ENCODE measurements around the gene ARHGEF4. TPM values are rescaled to one million over a fixed set of nuclear protein-coding genes. Genes with fewer than 3 reads are reported as not detected.

The ARHGEF4 gene
- polyA plus RNA-seq, 1 donor (not counting 4 experiments of a cell fraction or from before 2014, with no cell fraction given), result 22.6 TPM

GRCh38 chr2:131011486-131011885 is 174.8 kb downstream of the ARHGEF4 start:
- H2AFZ ChIP-seq (ENCODE audit: control insufficient read depth, low read length), result no peak overlapping the region
- dilution Hi-C loops (cut with MboI; ENCODE audit: extremely low pct_ligation_motif_present, low sequenced_read_pairs), result no loop called here
- no peaks in the 10 kb centered on the region for H4K20me1 ChIP-seq (ENCODE audit: control insufficient read depth, extremely low read depth, insufficient read depth, low read length)
- DNase-seq (ENCODE audit: low read depth, low spot score) (no peak), FAIRE-seq (no peak)
- no peaks in the 10 kb centered on the region for H3K27me3 ChIP-seq (ENCODE audit: control insufficient read depth, extremely low read depth, insufficient read depth, low read length)
- no peaks in the 10 kb centered on the region for H3K9me1 ChIP-seq (ENCODE audit: control insufficient read depth, extremely low read depth, insufficient read depth, low read length)
- no peaks in the 10 kb centered on the region for H3K9me3 ChIP-seq (ENCODE audit: control insufficient read depth, low read depth, low read length)
- TF ChIP-seq CTCF (optimal IDR thresholded peaks at IDR 0.05 in 1 of 3, IDR thresholded peaks at IDR 0.05 in 1 of 3, conservative IDR thresholded peaks at IDR 0.05 in 1 of 3; ENCODE audit: extremely low read depth in 1 of 3, insufficient read depth in 2 of 3, low read length in 3 of 3) (no peak), EZH2 (IDR thresholded peaks at IDR 0.05; ENCODE audit: low read length) (no peak)
- H3K4me3 ChIP-seq (ENCODE audit: control insufficient read depth in 2 of 3, extremely low read depth in 1 of 3, insufficient read depth in 2 of 3, low read depth in 1 of 3, low read length in 3 of 3), result no peak overlapping the region
- no peak overlapping the region for H3K9ac ChIP-seq (ENCODE audit: control insufficient read depth, extremely low read depth, insufficient read depth, low read length)
- H3K36me3 ChIP-seq (ENCODE audit: control insufficient read depth in 2 of 2, extremely low read depth in 1 of 2, insufficient read depth in 2 of 2, low read length in 2 of 2), result no peaks in the 10 kb centered on the region
- H3K4me2 ChIP-seq (ENCODE audit: control insufficient read depth, extremely low read depth, insufficient read depth, low read depth, low read length), result no peak overlapping the region
- H3K4me1 ChIP-seq (ENCODE audit: control insufficient read depth, extremely low read depth, insufficient read depth, low read length), result peaks cover 27% of the 10 kb centered on the region
- no peaks in the 10 kb centered on the region for H3K79me2 ChIP-seq (ENCODE audit: control insufficient read depth, insufficient read depth, low read length)
- no peak overlapping the region for H3K27ac ChIP-seq (ENCODE audit: control insufficient read depth, insufficient read depth, low read length)

GRCh38 chr2:131014141-131014540 is 177.4 kb downstream of the ARHGEF4 start:
- dilution Hi-C loops (cut with MboI; ENCODE audit: extremely low pct_ligation_motif_present, low sequenced_read_pairs), result no loop called here
- H3K9me3 ChIP-seq (ENCODE audit: control insufficient read depth, low read depth, low read length), result no peaks in the 10 kb centered on the region
- no peak for TF ChIP-seq CTCF (optimal IDR thresholded peaks at IDR 0.05 in 1 of 3, IDR thresholded peaks at IDR 0.05 in 1 of 3, conservative IDR thresholded peaks at IDR 0.05 in 1 of 3; ENCODE audit: extremely low read depth in 1 of 3, insufficient read depth in 2 of 3, low read length in 3 of 3)
- no peak for TF ChIP-seq EZH2 (IDR thresholded peaks at IDR 0.05; ENCODE audit: low read length)
- H3K9me1 ChIP-seq (ENCODE audit: control insufficient read depth, extremely low read depth, insufficient read depth, low read length), result no peaks in the 10 kb centered on the region
- H3K79me2 ChIP-seq (ENCODE audit: control insufficient read depth, insufficient read depth, low read length), result no peaks in the 10 kb centered on the region
- H3K9ac ChIP-seq (ENCODE audit: control insufficient read depth, extremely low read depth, insufficient read depth, low read length), result no peak overlapping the region
- H3K27me3 ChIP-seq (ENCODE audit: control insufficient read depth, extremely low read depth, insufficient read depth, low read length), result no peaks in the 10 kb centered on the region
- no peaks in the 10 kb centered on the region for H4K20me1 ChIP-seq (ENCODE audit: control insufficient read depth, extremely low read depth, insufficient read depth, low read length)
- H3K4me3 ChIP-seq (ENCODE audit: control insufficient read depth in 2 of 3, extremely low read depth in 1 of 3, insufficient read depth in 2 of 3, low read depth in 1 of 3, low read length in 3 of 3), result peak overlapping the region in 1 of 3 experiments; percentile 16
- FAIRE-seq (peak; percentile 94), DNase-seq (ENCODE audit: low read depth, low spot score) (peak; percentile 58)
- no peaks in the 10 kb centered on the region for H3K36me3 ChIP-seq (ENCODE audit: control insufficient read depth in 2 of 2, extremely low read depth in 1 of 2, insufficient read depth in 2 of 2, low read length in 2 of 2)
- no peak overlapping the region for H2AFZ ChIP-seq (ENCODE audit: control insufficient read depth, low read length)
- peak overlapping the region; percentile 49 for H3K27ac ChIP-seq (ENCODE audit: control insufficient read depth, insufficient read depth, low read length)
- H3K4me1 ChIP-seq (ENCODE audit: control insufficient read depth, extremely low read depth, insufficient read depth, low read length), result peaks cover 48% of the 10 kb centered on the region
- peak overlapping the region; percentile 1 for H3K4me2 ChIP-seq (ENCODE audit: control insufficient read depth, extremely low read depth, insufficient read depth, low read depth, low read length)

All from keratinocyte (primary cell).